H54 (cell line): ENCODE measurements around the gene SULT4A1.

Experiments used
- DNase-seq: peaks from one replicate; pipeline ENCODE4 v3.0.0; 2011; ENCODE audit warnings: low spot score, mixed read lengths; ENCODE audit not compliant: insufficient read length
- FAIRE-seq: peaks from 3 replicates; lab custom pipeline; 2011; peaks lifted over from hg19 to GRCh38; lab: Jason Lieb, UNC
- POLR2A ChIP-seq: IDR thresholded peaks from 2 replicates; pipeline ENCODE4 v1.6.1; 2011; ENCODE audit warnings: low read depth, mild to moderate bottlenecking, low read length

Gene SULT4A1

GRCh38 chr22:43796567-43796966, 65.7 kb downstream of the SULT4A1 start:
- no peak for FAIRE-seq

GRCh38 chr22:43795320-43795719, 67.0 kb downstream of the SULT4A1 start:
- FAIRE-seq, result no peak
- no peak for TF ChIP-seq POLR2A

More at GRCh38 chr22:43796567-43796966, 65.7 kb downstream of the SULT4A1 start:
- no peak for TF ChIP-seq POLR2A
- DNase-seq, result no peak

GRCh38 chr22:43792905-43793304, 69.4 kb downstream of the SULT4A1 start:
- FAIRE-seq (no peak), DNase-seq (no peak)
- TF ChIP-seq POLR2A, result no peak

More at GRCh38 chr22:43795320-43795719, 67.0 kb downstream of the SULT4A1 start:
- no peak for DNase-seq

- peak; percentile 88 for FAIRE-seq
Observed at GRCh38 chr22:43789452-43789851, 72.9 kb downstream of the SULT4A1 start.

GRCh38 chr22:43783777-43784176, 78.5 kb downstream of the SULT4A1 start:
- FAIRE-seq (no peak), DNase-seq (no peak)
- TF ChIP-seq POLR2A, result no peak

More at GRCh38 chr22:43789452-43789851, 72.9 kb downstream of the SULT4A1 start:
- TF ChIP-seq POLR2A, result no peak
- DNase-seq, result peak; percentile 24

GRCh38 chr22:43782448-43782847, 79.9 kb downstream of the SULT4A1 start:
- no peak for DNase-seq
- FAIRE-seq, result no peak
- TF ChIP-seq POLR2A, result no peak

GRCh38 chr22:43777286-43777685, 85.0 kb downstream of the SULT4A1 start:
- TF ChIP-seq POLR2A, result no peak
- peak; percentile 15 for DNase-seq
- peak; percentile 67 for FAIRE-seq

GRCh38 chr22:43776081-43776670, 86.1 kb downstream of the SULT4A1 start:
- no peak for TF ChIP-seq POLR2A
- DNase-seq (no peak), FAIRE-seq (no peak)
